CD4-positive, alpha-beta T cell treated with Interleukin-6 for 4 hours (primary cell): ENCODE measurements around the gene H3-3A.

Experiments
- DNase-seq: peaks from one replicate; pipeline ENCODE4 v3.0.0-alpha.2; 2020; ENCODE audit warnings: mixed read lengths

The H3-3A gene

DNA sequence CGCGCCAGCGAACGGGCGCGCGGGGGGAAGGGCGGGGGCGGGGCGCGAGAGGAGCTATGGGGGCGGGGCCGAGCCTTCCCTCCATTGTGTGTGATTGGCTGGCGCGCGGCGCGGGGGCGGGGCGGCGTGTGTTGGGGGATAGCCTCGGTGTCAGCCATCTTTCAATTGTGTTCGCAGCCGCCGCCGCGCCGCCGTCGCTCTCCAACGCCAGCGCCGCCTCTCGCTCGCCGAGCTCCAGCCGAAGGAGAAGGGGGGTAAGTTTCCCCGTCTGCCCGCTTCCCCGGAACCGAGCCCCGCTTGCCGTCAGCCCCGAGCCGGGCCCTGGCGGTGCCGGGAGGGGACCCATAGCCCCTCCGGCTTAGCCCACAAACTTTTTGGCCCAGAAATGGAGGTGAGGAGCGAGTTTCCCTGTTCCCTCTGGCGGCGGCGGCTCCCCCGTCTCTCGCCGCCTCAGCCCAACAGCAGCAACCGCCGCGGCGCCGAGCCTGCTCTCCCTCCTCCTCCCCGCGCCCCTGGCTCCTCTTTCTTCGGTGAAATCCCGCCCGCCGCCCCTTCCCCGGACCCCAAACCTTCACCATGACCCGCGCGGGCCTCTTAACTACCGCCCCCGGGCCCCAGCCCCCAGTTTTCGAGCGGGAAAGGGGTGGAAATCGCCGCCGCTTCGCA, at the start of gene H3-3A:
Gene H3-3A (plus strand): TSS at position 159 of the 666 bp plus-strand sequence. CDS start 1,636 bp downstream, outside the sequence.
- peak; percentile 100 for DNase-seq

DNA sequence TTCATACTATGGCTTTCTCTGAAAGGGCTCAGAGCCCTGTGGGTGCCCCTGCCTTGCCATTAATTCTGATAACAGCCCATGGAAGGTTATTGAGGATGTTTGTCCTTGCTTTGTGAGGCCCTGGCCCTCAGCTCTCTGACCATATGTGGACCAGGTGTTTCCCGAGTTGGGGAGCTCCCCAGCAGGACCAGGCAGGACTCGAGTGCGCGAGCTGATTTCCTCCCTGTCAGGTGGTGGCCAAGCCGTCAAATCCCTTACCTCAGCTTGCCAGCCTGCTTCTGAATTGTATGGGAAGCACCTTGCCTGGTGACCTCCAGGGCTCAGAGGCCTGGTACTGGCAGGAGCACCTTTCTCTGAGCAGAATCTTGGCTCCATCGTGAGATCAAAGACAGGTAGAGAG, 45.4 kb upstream of the H3-3A start:
- no peak for DNase-seq

DNA sequence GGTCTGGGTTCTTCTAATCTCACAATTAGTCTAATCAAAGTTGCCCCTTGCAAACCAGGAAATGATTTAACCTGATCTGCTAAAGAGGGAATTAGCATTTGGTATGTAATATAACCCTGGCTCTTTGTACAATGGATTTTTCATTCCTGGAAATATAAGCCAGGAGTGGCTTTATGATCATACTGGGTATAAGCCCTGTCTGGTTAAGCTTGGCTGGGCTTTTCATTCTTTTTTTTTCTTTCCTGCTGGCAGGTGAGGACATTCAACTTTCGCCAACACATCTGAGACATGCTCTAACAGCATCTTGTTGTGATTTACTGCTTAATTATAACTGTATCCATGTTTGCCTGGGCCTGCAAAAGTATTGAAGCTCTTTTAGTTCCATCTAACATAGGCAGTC, 42.9 kb upstream of the H3-3A start:
- no peak for DNase-seq

DNA sequence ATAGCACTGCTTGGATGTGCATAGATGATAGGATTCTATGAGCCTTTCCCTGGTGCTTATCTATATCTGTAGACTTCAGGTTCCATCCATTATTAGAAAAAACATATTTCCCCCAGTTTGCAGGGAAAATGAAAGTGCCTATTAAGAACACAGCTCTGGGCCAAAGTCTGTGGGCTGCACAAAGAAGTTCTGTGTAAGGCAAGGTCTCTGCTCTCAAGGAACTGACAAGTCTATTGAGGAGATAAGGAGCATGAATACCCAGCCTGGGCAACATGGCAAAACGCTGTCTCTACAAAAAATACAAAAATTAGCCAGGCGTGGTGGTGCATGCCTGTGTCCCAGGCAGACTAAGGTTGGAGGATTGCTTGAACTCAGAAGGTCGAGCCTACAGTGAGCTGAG, 41.1 kb upstream of the H3-3A start:
- DNase-seq = no peak

DNA sequence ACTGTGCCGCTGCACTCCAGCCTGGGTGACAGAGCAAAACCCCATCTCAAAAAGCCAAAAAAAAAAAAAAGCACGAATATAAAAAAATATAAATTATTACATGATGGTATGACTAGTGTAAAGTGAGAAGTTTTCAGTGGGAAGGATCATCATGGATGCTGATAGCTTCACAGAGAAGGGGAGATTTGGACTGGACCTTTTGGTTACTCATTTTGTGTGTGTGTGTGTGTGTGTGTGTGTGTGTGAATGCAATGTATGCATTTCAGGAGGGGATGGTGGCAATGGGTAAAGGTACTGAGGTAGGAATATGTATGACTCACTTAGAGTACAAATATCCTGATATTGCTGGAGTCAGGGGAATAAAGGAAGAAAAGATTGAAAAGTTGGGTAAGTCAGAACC, 40.7 kb upstream of the H3-3A start:
- no peak for DNase-seq

DNA sequence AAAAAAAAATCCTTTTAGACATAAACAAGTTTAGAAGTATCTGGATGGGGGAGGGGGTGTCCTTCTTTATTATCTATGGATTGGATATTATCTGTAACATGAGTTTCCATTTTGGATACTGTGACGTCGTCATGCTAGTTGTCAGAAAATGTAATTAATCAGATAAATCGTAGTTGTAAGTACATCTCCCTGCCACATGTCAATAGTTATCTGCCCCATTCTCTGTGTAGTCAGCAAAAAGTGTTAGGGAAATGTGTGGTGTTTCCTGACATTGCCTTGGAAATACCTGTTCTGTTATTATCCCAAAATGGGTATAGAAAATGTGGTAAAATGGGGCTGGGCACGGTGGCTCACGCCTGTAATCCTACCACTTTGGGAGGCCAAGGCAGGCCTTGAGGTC, 38.8 kb upstream of the H3-3A start:
- DNase-seq = no peak

DNA sequence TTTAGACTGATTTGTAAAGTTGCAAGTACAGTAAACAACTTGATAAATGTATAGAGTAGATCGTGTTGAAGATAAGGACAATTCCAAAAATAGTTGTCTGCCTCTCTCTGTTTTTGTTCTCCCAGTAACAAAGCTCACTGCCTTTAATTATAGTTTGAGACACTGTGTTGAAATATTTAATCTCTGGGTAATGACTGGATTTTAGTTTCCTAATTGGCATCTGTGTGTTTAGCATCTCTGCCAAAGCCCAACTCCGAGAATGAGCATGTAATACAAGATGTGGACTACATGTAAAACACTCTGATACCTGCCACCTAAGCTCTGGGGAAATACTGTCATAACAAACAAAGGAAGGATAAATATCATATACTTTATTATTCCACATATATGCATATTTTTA, 35.7 kb upstream of the H3-3A start:
- no peak for DNase-seq

DNA sequence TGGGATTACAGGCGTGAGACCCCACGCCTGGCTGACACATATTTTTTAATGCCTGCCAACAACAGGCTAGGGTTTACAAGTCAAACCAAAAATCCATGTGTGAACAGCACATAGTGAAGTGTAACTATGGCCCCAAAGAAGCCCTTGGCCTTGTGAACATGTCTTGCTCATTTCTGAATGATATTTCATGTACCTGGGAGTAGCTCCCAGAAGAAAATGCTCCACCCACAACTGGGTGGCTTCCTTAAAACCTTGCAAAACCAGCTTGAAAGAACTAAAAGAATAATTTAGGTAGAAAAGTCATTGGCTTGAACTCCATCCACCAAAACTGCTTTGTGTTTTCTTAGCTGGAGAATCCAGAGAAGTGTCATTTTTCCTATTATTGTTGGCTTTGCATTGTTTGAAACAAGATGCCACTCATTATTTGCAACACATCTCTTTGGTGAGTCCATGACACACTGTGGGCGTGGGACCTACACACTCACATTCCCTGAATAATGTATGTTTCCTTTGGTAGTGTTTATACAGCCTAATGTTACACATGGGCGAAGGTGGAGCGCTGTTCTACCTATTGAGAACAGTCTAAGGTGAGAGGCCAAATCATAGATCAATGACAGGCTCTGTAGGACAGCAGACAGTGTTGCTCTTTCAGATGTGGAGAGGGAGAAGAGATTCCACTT, 34.8 kb upstream of the H3-3A start:
- DNase-seq = no peak

DNA sequence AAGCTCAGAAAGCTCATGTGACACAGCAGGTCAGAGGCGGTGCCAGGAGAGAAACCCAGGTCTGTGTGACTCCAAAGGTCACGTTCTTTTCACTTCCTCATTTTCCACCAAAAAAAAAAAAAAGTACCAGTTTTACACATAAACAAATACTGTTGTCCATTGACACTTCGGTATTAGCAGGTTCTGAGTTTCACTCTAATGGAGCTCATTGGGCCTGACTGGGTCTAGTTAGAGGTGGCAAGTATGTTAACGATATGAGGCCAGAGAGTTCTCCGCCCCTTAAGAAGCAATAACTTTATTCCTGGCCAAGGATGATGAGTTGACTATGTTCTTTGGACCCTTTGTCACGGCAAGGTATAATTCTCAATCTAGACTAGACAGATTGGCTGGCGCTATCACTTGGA, 33.4 kb upstream of the H3-3A start:
- DNase-seq = no peak

DNA sequence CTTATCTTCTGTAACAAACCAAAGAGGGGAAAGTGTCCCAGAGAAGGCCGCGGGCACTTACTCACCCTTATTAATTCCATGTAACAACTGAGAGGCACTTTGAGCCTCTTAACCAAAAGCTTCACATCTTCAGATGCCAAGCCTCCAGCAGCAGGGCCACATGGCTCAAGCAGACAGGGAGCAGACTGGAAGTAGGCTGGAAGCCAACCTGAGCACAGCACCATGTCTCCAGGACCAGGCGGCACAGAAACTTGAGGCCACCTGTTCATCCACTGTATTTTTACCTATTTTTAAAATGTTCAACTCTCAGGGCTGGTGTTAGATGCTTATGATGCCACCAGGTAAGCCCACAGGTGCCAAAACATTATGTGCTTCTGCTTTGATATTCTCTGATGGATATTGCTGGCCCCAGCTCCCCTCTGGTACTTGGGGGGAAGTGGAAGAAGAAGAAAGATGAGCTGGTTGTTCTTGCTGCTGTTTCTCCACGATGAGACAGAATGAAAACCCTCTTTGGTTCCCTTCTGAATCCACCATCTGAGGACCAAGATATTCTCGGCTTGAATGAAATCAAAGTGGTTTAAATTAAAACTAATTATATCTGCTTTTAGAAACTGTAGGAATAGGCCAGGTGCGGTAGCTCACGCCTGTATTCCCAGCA, 32.8 kb upstream of the H3-3A start:
- DNase-seq = no peak

DNA sequence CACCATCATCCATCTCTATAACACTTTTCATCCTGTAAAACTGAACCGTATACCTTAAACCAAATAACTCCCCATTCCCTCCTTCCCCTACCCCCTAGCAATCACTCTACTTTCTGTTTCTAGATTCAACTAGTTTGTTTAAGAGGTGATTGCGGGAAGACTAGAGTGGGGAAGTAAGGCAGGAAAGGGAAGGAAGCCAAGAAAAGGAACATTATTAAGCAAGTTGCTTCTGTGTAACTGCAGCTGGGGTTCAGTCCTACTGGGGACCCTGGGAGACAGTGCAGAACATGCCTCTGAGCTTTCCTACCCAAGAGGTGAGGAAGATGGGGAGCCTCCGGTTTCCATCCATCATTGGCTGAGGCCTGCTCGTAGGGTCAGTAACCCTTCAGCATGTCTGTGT, 28.9 kb upstream of the H3-3A start:
- DNase-seq = no peak

DNA sequence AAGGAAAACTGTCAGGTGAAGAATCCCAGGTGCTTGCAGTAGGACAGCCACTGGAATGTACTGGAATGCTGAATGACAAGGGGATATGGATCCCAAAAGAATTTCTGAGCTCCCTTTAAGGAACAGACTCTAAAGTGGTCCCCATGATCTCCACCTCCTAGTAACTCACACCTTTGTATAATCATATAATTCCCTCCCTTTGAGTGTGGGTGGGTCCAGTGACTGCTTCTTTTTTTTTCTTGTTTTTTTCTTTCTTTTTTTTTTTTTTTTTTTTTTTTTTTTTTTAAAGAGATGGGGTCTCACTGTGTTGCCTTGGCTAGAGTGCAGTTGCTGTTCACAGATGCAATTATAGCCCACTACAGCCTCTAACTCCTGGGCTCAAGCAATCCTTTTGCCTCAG, 28.5 kb upstream of the H3-3A start:
- DNase-seq = no peak

DNA sequence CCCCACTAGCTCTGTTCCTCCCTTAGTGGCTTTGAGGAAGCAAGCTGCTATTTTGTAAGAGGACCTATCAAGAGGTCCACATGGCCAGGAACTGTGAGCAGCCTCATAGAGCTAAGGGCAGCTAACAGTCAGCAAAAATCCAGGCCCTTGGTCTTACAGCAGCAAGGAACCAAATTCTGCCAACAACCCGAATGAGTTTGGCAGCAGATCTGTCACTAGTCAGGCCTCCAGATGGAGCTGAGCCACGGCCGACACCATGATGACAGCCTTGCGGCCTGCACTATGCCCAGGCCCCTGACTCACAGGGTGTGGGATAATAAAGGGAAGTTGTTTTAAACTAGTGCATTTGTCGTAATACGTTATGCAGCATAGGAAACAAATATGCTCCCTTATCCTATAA, 28.0 kb upstream of the H3-3A start:
- DNase-seq = no peak

DNA sequence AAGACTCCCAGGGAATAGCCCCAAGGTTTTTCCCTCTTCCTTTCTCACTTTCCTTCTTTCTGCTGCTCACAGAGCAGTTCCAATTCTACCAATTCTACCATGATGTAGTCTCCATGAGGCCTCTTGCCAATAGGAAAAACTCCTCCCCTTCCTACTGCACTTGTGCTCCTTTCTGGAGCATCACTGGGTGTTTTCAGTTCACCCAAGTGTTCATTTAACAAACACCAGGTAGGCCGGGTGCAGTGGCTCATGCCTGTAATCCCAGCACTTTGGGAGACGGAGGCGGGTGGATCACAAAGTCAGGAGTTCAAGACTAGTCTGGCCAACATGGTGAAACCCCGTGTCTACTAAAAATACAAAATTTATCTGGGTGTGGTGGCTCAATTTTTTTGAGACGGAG, 26.6 kb upstream of the H3-3A start:
- DNase-seq = no peak

DNA sequence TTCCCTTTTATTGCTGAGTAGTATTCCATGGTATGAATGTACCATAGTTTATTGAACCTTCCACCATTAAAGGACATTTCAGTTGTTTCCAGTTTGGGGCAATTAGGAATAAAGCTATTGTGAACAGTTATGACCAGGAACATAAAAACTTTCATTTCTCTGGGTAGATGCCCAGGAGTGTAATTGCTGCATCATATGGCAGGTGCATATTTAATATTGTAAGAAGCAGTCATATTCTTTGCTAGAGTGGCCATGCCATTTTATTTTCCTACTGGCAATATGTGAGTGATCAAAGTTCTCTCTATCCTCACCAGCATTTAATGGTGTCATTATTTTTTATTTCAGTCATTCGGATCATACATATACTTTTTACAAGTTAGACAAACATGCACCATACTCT, 23.9 kb upstream of the H3-3A start:
- DNase-seq = no peak

DNA sequence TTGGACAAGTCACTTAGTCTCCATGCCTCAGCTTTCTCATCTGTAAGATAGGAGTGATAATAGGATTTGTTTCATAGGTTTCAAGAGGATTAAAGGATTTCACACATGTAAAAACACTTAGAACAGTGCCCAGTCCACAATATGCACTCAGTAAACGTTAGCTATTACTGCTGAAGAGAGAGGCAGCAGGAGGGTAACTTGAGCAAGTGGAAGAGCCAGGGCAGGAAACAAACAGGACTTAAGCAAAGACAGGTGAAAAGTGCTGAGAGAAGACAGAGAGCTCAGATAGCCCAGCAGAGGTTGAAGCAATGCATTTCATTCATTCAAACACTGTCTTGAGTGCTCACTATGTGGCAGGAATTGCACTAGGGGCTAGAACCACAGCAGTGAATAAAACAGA, 21.1 kb upstream of the H3-3A start:
- DNase-seq = no peak

DNA sequence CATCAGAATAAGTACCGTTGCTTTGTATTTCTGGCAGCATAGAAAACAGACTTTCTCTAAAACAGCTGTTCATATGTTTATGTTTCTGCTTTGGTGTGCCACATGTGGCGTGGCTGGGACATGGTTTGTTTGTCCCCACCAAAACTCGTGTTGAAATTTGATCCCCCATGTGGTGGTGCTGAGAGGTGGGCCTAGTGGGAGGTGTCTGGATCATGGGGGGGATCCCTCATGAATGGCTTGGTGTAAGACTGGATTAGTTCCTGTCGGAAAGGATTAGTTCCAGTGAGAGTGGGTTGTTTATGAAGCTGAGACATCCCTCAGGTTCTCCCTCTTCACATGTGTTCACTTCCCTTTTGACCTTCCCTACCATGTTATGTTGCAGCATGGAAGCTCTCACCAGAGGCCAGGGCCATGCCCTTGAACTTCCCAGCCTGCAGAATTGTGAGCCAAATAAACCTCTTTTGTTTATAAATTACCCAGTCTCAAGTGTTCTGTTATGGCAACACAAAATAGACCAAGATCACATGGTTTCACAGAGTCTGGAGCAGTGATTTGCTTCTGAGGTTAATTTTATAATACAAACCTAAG, 17.9 kb upstream of the H3-3A start:
- DNase-seq = no peak

DNA sequence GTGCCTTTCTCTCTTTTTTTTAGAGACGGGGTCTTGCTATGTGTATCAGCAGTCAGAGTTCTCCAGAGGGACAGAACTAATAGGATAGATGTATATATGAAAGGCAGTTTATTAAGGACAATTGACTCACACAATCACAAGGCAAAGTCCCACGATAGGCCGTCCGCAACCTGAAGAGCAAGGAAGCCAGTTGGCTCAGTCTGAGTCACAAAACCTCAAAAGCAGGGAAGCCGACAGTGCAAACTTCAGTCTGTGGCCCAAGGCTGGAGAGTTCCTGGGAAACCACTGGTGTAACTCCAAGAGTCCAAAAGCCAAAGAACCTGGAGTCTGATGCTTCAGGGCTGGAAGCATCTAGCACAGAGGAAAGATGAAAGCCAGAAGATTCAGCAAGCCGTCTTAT, 16.3 kb upstream of the H3-3A start:
- no peak for DNase-seq

DNA sequence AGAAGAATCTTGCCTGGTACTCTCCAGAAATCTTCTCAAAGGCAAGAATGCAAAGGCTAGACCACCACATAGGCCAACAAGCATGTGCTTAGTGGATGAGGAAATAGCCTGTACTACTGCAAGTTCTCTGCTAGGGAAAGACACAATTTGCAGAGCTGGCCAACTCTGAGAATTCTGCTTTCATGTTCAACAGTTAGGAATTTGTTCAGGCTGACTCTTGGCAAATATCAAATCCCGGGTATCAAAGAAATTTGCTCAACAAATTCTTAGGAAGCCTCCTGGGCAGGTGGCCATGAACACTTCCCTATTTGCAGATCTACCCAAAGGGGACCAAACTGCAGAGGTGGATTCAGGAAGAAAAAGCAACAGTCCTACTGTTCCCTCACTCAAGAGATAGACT, 15.0 kb upstream of the H3-3A start:
- DNase-seq = no peak

DNA sequence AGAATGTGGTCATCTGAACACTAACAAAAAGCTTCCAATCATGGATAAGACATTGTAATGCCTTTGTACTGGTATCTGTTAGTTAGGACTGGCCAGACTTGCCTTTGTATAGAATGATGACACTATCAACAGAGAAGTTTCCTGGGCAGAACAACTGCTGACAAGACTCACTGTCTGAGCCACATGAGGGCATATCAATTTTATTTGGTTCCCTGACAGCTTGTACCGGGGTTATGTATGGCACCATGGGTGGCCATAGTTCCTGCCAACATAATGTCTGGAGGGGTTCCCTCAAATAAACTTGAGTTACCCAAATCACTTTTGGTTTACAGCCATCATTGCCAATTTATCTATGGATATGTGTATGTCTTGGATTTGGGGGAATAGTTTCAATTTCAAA, 13.6 kb upstream of the H3-3A start:
- DNase-seq = no peak

DNA sequence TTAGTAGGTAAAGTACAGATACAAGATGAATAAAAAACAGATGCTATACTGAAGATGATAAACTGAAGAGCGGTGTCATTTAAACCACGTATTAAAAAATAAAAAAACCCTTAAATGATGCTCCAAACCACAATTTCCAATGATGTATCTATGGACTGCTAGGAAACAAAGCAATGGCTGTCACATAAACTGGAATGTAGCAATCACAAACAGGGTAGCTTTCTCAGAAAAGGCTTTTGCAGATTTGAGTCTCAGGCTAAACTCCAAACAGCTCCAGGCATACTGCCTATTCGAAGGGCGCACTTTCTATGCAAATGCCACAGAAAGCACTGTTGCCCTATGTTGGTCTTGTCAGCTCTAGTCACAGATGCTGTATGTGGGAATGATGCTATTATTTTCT, 12.4 kb upstream of the H3-3A start:
- DNase-seq = no peak

DNA sequence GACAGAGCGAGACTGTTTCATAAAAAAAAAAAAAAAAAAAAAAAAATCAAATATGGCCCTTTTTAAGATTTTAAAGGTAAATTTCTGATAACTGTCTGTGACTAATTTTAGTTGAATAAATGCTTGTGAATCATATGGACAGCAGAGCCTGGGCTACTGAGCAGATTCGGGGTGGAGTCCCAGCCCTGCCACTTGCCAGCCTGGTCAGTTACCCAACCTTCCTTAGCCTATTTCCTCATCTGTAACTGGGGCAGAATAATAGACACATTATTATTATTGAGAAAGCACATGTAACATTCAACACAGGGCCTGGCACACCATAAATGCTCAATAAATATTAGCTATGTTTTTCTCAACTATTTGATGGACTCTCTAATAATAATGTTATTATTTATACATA, 11.2 kb upstream of the H3-3A start:
- DNase-seq = no peak

DNA sequence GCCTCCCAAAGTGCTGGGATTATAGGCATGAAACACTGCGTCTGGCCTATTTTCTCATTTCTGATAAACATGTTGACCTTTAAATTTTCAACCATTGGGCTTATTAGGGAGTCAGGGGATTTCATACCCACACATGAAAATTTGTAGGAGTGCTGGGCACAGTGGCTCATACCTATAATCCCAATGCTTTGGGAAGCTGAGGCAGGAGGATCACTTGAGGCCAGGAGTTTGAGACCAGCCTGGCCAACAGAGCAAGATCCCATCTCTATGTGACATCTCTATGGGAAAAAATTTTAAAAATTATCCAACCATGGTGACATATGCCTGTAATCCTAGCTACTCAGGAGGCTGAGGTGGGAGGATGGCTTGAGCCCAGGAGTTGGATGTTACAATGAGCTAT, 10.5 kb upstream of the H3-3A start:
- no peak for DNase-seq
